K562 (cell line): ENCODE measurements around the gene TARM1. TPM values are rescaled to one million over a fixed set of nuclear protein-coding genes. Genes with fewer than 3 reads are reported as not detected.
A peak's percentile ranks its signal among the peaks of the same experiment; 100 is the strongest.

Experiments used
- ARHGAP35 ChIP-seq: fragments of 450-650 bp; IDR thresholded peaks from 2 replicates; pipeline ENCODE4 v1.6.1; 2018; ENCODE audit not compliant: partially characterized antibody
- ATF7 ChIP-seq: fragments of 450-650 bp; IDR thresholded peaks from 2 replicates; pipeline ENCODE4 v1.7.1; 2014; ENCODE audit warnings: mild to moderate bottlenecking, moderate library complexity
- CBFB ChIP-seq: sonication (generic); formaldehyde crosslinking; IDR thresholded peaks from 2 replicates; pipeline ENCODE4 v1.4.0; 2020; ENCODE audit warnings: mild to moderate bottlenecking, missing genetic modification reagents
- CCAR2 ChIP-seq: fragments of 200-400 bp; formaldehyde crosslinking; IDR thresholded peaks from 2 replicates; pipeline ENCODE4 v1.6.1; 2017; ENCODE audit warnings: mild to moderate bottlenecking, low read depth, low read length
- CREBBP ChIP-seq: IDR thresholded peaks from one replicate; pipeline ENCODE4 v1.6.1; 2012; ENCODE audit warnings: low read depth, mild to moderate bottlenecking, control low read depth, inconsistent platforms, low read length
- EP400 ChIP-seq: fragments of 450-650 bp; IDR thresholded peaks from 2 replicates; pipeline ENCODE4 v1.6.1; 2017; ENCODE audit warnings: antibody characterized with exemption, mild to moderate bottlenecking, moderate library complexity
- NFE2L1 ChIP-seq: fragments of 450-650 bp; IDR thresholded peaks from 2 replicates; pipeline ENCODE4 v1.6.1; 2016; ENCODE audit warnings: missing genetic modification characterization, low read depth, mild to moderate bottlenecking, missing compliant biosample characterization, moderate library complexity, borderline replicate concordance
- NR4A1 ChIP-seq, 2 experiments: fragments of 250-450 bp in 1 of 2; fragments of 450-650 bp in 1 of 2; sonication (Bioruptor Pico) in 1 of 2; IDR thresholded peaks; 2 replicates each; pipeline versions ENCODE4 v1.4.0 to v1.6.1; 2016 to 2020; ENCODE audit warnings: mild to moderate bottlenecking in 2 of 2, missing compliant biosample characterization in 1 of 2, missing genetic modification characterization in 1 of 2, moderate library complexity in 1 of 2
- PCBP2 ChIP-seq: fragments of 200-400 bp; formaldehyde crosslinking; IDR thresholded peaks from 2 replicates; pipeline ENCODE4 v1.6.1; 2018; ENCODE audit warnings: low read length, low read depth, mild to moderate bottlenecking, moderate library complexity; ENCODE audit not compliant: poor library complexity, severe bottlenecking
- PRDM10 ChIP-seq: fragments of 450-650 bp; IDR thresholded peaks from 2 replicates; pipeline ENCODE4 v1.6.1; 2018; ENCODE audit not compliant: partially characterized antibody
- RBM17 ChIP-seq: fragments of 200-400 bp; formaldehyde crosslinking; IDR thresholded peaks from 2 replicates; pipeline ENCODE4 v1.6.1; 2017; ENCODE audit warnings: low read depth, mild to moderate bottlenecking, low read length, borderline replicate concordance
- RNF2 ChIP-seq: sonication (generic); IDR thresholded peaks from 2 replicates; pipeline ENCODE4 v1.6.1; 2016
- SMAD1 ChIP-seq: fragments of 150-350 bp; IDR thresholded peaks from 2 replicates; pipeline ENCODE4 v1.6.1; 2014; ENCODE audit warnings: low read length, low read depth; ENCODE audit not compliant: partially characterized antibody
- STAT5A ChIP-seq: IDR thresholded peaks from 2 replicates; pipeline ENCODE4 v1.6.1; 2012; ENCODE audit warnings: low read length, inconsistent platforms, borderline replicate concordance
- SUPT5H ChIP-seq: fragments of 450-650 bp; IDR thresholded peaks from 2 replicates; pipeline ENCODE4 v1.6.1; 2016
- TBL1XR1 ChIP-seq, 2 experiments: IDR thresholded peaks; 2 replicates each; pipeline ENCODE4 v1.6.1; 2012; ENCODE audit warnings: improper control_type of control experiment in 2 of 2, low read length in 2 of 2, mild to moderate bottlenecking in 1 of 2
- TCF7 ChIP-seq: sonication (generic); IDR thresholded peaks from 2 replicates; pipeline ENCODE4 v1.6.1; 2016; ENCODE audit warnings: antibody characterized with exemption, borderline replicate concordance
- ZC3H11A ChIP-seq: IDR thresholded peaks from 2 replicates; pipeline ENCODE4 v1.6.1; 2012; ENCODE audit warnings: low read depth, low read length, improper control_type of control experiment
- ZKSCAN3 ChIP-seq: fragments of 250-450 bp; sonication (Bioruptor Pico); IDR thresholded peaks from 2 replicates; pipeline ENCODE4 v1.4.0; 2020
- ZNF133 ChIP-seq: fragments of 250-450 bp; sonication (Bioruptor Pico); IDR thresholded peaks from 2 replicates; pipeline ENCODE4 v1.4.0; 2020; ENCODE audit warnings: mild to moderate bottlenecking
- ZNF224 ChIP-seq: sonication (generic); formaldehyde crosslinking; IDR thresholded peaks from 2 replicates; pipeline ENCODE4 v1.8.0; 2022; ENCODE audit warnings: mild to moderate bottlenecking, missing genetic modification reagents
- ZNF347 ChIP-seq: fragments of 450-650 bp; formaldehyde crosslinking; IDR thresholded peaks from 2 replicates; pipeline ENCODE4 v1.4.0; 2020; ENCODE audit warnings: low read depth, mild to moderate bottlenecking, moderate library complexity
- ZNF436 ChIP-seq: fragments of 250-450, 450-650 bp; sonication (Bioruptor Pico); formaldehyde crosslinking; IDR thresholded peaks from 2 replicates; pipeline ENCODE4 v1.7.0; 2020; ENCODE audit warnings: mild to moderate bottlenecking
- ZNF507 ChIP-seq: conservative IDR thresholded peaks from 2 replicates; pipeline ENCODE4 v1.6.1; 2017; ENCODE audit warnings: missing genetic modification characterization, missing compliant biosample characterization
- ZNF79 ChIP-seq: fragments of 250-450 bp; sonication (Bioruptor Pico); IDR thresholded peaks from 2 replicates; pipeline ENCODE4 v1.4.0; 2020; ENCODE audit warnings: low read depth, mild to moderate bottlenecking, moderate library complexity
- polyA plus RNA-seq, 8 experiments: library from polyadenylated mRNA; depleted of rRNA in 4 of 8; stranded (reverse) in 5 of 8; unstranded in 3 of 8; fragments of >200 nt; fragmentation: Nextera tagmentation in 2 of 8; fragmentation: Illumina TruSeq in 1 of 8; extraction: Ambion mirVana in 2 of 8; extraction: Trizol in 1 of 8; gene quantifications; 2 replicates each; pipeline versions ENCODE4 v1.2.1 to v1.2.3, GENCODE V29; 2011 to 2014; ENCODE audit warnings: inconsistent platforms in 1 of 8, missing spikeins in 1 of 8
- total RNA-seq, 7 experiments: library from RNA; depleted of rRNA in 6 of 7; stranded (reverse); fragments of >200 nt in 6 of 7; fragmentation: Illumina TruSeq in 2 of 7; extraction: Trizol in 2 of 7; gene quantifications; 2 replicates each; pipeline versions ENCODE4 v1.2.1 to v1.2.3, GENCODE V29; 2011 to 2021; ENCODE audit warnings: low replicate concordance in 1 of 7

Gene TARM1
- total and polyA plus RNA-seq, 9 of the 15 experiments (the other 6 are each of a cell fraction or from before 2014, with no cell fraction given): not detected

GRCh38 chr19:54115109-54116063 lies 34.2 kb upstream of the TARM1 start, which contains the start of the genes PRPF31 and TFPT (continued):
- TF ChIP-seq PRDM10 (no peak), SUPT5H (peak; percentile 96), PCBP2 (no peak), ZNF347 (CRISPR knock-in tag) (no peak), ZNF224 (CRISPR knock-in tag) (no peak), EP400 (peak; percentile 97), CBFB (CRISPR knock-in tag) (peak; percentile 88; the same call in 1 of the 2 replicates), ZNF133 (no peak), ARHGAP35 (no peak), ZNF436 (CRISPR knock-in tag) (no peak), TCF7 (no peak), ZKSCAN3 (CRISPR knock-in tag) (no peak), STAT5A (no peak), ZNF507 (no peak), CREBBP (no peak), ZNF79 (CRISPR knock-in tag) (no peak), ZC3H11A (no peak), RNF2 (peak; percentile 83), NR4A1 (CRISPR knock-in tag; IDR thresholded peaks at IDR 0.05) (no peak), NR4A1 (tag; IDR thresholded peaks at IDR 0.05) (peak; percentile 90), CCAR2 (no peak), ATF7 (peak; percentile 90), TBL1XR1 (IDR thresholded peaks at IDR 0.05; ENCODE audit: low read length in 2 of 2) (peak in 1 of 2 experiments; percentile 90; a peak in 3 of 4 replicates), NFE2L1 (tag) (no peak), SMAD1 (peak; percentile 16), RBM17 (no peak)
